B cell (primary cell): ENCODE data around the gene P2RX2.

Source experiments
- EZH2 ChIP-seq: IDR thresholded peaks from 2 replicates; pipeline ENCODE4 v1.6.1; 2012; ENCODE audit warnings: borderline replicate concordance, low read depth, mild to moderate bottlenecking, moderate library complexity, low read length; ENCODE audit not compliant: insufficient read depth, poor library complexity, severe bottlenecking
- TF ChIP-seq, protein P1 (sequence below): fragments of 200-600 bp; IDR thresholded peaks from one replicate; pipeline ENCODE4 v1.8.0; 2022; ENCODE audit warnings: antibody characterized with exemption, mild to moderate bottlenecking

DNA sequence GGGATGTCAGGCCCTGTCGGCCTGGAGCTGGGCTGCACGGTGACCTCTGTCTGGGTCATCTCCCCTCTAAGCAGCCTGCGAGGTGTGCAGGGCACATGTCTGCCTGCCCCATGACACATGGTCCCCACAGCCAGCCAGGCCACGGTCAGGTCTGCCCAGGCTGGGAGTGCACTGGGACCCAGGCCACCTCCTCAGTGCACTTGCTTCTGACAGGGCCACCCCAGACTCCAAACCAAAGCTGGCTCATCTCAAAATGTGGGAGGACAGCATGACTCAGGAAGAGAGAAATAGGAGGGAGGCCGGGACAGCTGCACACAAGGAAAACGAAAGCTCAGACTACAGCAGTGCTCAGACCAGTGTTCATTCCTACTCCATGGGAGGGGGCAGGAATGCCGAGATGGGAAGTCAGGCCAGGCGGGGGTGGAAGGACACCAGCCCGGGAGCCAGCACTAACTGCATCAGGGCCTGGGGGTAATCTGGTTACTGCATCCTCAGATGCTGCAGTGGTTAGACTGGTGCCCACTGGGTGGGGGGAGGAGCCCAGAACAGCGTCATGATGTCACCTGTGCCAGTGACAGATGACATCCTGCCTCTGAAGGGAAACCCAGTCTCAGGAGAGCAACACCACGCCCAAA lies 4.0 kb downstream of the P2RX2 start:
- TF ChIP-seq, protein P1, sequence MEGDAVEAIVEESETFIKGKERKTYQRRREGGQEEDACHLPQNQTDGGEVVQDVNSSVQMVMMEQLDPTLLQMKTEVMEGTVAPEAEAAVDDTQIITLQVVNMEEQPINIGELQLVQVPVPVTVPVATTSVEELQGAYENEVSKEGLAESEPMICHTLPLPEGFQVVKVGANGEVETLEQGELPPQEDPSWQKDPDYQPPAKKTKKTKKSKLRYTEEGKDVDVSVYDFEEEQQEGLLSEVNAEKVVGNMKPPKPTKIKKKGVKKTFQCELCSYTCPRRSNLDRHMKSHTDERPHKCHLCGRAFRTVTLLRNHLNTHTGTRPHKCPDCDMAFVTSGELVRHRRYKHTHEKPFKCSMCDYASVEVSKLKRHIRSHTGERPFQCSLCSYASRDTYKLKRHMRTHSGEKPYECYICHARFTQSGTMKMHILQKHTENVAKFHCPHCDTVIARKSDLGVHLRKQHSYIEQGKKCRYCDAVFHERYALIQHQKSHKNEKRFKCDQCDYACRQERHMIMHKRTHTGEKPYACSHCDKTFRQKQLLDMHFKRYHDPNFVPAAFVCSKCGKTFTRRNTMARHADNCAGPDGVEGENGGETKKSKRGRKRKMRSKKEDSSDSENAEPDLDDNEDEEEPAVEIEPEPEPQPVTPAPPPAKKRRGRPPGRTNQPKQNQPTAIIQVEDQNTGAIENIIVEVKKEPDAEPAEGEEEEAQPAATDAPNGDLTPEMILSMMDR, result no peak
- no peak for TF ChIP-seq EZH2
